Breast epithelium (tissue), 4 donors: ENCODE results near the gene GPX3. TPM values are rescaled to one million over a fixed set of nuclear protein-coding genes. Genes with fewer than 3 reads are reported as not detected.
A peak's percentile ranks its signal among the peaks of the same experiment; 100 is the strongest.

Source experiments
- DNase-seq, 2 donors: peaks; one replicate each; pipeline ENCODE4 v3.0.0-alpha.2; 2019; ENCODE audit warnings: low spot score in 2 of 2
- H3K27ac ChIP-seq, 2 donors: fragments of 200-600 bp; sonication (generic) in 1 of 2; one replicate each; pipeline ENCODE4 v1.5.1; 2016 to 2019; ENCODE audit warnings: mild to moderate bottlenecking in 1 of 2
- H3K27me3 ChIP-seq, 2 donors: fragments of 200-600 bp; sonication (generic) in 1 of 2; one replicate each; pipeline versions ENCODE4 v1.5.1 to v1.6.0; 2017 to 2019; ENCODE audit warnings: control low read depth in 1 of 2, mild to moderate bottlenecking in 1 of 2
- H3K36me3 ChIP-seq: fragments of 200-600 bp; one replicate; pipeline ENCODE4 v1.5.1; 2019
- H3K4me1 ChIP-seq, 2 donors: fragments of 200-600 bp; sonication (generic); one replicate each; pipeline ENCODE4 v1.5.1; 2016 to 2019; ENCODE audit warnings: control low read depth in 1 of 2
- H3K4me3 ChIP-seq, 3 donors: fragments of 200-600 bp; sonication (generic); 1 replicate in 2 of 3; 2 replicates in 1 of 3; pipeline ENCODE4 v1.5.1; 2016 to 2019; ENCODE audit warnings: mild to moderate bottlenecking in 3 of 3, moderate library complexity in 2 of 3
- H3K9me3 ChIP-seq, 2 donors: fragments of 200-600 bp; sonication (generic) in 1 of 2; one replicate each; pipeline ENCODE4 v1.5.1; 2016 to 2019; ENCODE audit warnings: control low read depth in 1 of 2
- POLR2A ChIP-seq: fragments of 450-650 bp; IDR thresholded peaks from one replicate; pipeline ENCODE4 v1.6.1; 2016; ENCODE audit warnings: antibody characterized with exemption, mild to moderate bottlenecking, moderate library complexity
- POLR2AphosphoS5 ChIP-seq, 3 donors: sonication (generic); formaldehyde crosslinking; IDR thresholded peaks; one replicate each; pipeline ENCODE4 v1.6.1; 2017; ENCODE audit warnings: antibody characterized with exemption in 3 of 3
- intact Hi-C: fragments of 100-400 bp; cut with DNase I; formaldehyde crosslinking; loops from one replicate; pipeline ENCODE4 v1.15.1; 2023; ENCODE audit warnings: low total_unique reads
- total RNA-seq, 3 donors: library from RNA; depleted of rRNA; stranded (reverse); fragments of >200 nt; gene quantifications; one replicate each; pipeline ENCODE4 v1.1.0, GENCODE V29; 2016
- TF ChIP-seq, protein P1 (sequence below), 3 donors: fragments of 450-650 bp; IDR thresholded peaks; one replicate each; pipeline ENCODE4 v1.5.1; 2016 to 2017; ENCODE audit warnings: antibody characterized with exemption in 3 of 3, mild to moderate bottlenecking in 3 of 3, moderate library complexity in 3 of 3

The GPX3 gene
- total RNA-seq, 3 donors from 2014 or later = 1,215 to 5,290 (median 2,830) TPM

DNA sequence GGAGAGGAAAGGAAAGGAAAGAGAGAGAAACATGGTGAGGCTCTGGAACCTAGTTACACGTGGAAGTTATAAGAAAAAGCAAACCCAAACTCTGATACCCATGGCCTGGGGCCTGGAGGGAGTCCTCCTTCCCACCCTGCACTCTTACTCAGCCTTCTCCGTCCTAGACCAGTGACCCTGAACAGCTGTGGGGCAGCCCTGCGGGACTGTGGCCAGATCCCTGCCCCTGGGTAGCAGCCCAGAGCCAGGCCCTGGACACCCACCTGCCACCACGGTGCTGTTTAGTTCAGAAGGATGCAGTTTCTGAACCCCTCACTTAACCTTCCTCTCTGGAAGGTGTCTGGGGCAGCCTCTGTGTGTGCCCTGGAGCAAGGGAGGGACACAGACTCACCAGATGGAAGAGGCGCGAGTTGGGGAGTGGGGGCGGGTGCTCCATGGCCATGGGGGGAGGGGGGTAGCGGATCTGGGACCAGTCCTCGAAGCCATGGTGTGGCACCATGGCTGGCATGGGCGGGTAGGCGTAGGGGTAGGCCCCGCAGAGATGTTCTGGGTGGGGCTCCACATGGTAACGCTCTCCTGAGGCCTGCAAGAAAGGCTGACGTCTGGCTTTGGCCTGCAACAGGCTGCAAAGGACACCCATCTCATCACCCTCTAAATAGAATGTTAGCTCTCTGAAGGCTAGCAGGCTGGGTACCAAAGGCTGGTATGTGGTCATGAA is 13.0 kb downstream of the GPX3 start:
- intact Hi-C loops = no loop called here
- no peaks in the 10 kb centered on the region for H3K27me3 ChIP-seq
- H3K9me3 ChIP-seq = no peaks in the 10 kb centered on the region
- no peak overlapping the region for H3K27ac ChIP-seq
- no peak overlapping the region for H3K4me3 ChIP-seq
- H3K4me1 ChIP-seq = no peaks in the 10 kb centered on the region
- H3K36me3 ChIP-seq = peaks cover 7% of the 10 kb centered on the region
- TF ChIP-seq POLR2A (no peak), POLR2AphosphoS5 (IDR thresholded peaks at IDR 0.05) (no peak)
- TF ChIP-seq, protein P1, sequence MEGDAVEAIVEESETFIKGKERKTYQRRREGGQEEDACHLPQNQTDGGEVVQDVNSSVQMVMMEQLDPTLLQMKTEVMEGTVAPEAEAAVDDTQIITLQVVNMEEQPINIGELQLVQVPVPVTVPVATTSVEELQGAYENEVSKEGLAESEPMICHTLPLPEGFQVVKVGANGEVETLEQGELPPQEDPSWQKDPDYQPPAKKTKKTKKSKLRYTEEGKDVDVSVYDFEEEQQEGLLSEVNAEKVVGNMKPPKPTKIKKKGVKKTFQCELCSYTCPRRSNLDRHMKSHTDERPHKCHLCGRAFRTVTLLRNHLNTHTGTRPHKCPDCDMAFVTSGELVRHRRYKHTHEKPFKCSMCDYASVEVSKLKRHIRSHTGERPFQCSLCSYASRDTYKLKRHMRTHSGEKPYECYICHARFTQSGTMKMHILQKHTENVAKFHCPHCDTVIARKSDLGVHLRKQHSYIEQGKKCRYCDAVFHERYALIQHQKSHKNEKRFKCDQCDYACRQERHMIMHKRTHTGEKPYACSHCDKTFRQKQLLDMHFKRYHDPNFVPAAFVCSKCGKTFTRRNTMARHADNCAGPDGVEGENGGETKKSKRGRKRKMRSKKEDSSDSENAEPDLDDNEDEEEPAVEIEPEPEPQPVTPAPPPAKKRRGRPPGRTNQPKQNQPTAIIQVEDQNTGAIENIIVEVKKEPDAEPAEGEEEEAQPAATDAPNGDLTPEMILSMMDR (IDR thresholded peaks at IDR 0.05) = no peak
- DNase-seq = no peak

DNA sequence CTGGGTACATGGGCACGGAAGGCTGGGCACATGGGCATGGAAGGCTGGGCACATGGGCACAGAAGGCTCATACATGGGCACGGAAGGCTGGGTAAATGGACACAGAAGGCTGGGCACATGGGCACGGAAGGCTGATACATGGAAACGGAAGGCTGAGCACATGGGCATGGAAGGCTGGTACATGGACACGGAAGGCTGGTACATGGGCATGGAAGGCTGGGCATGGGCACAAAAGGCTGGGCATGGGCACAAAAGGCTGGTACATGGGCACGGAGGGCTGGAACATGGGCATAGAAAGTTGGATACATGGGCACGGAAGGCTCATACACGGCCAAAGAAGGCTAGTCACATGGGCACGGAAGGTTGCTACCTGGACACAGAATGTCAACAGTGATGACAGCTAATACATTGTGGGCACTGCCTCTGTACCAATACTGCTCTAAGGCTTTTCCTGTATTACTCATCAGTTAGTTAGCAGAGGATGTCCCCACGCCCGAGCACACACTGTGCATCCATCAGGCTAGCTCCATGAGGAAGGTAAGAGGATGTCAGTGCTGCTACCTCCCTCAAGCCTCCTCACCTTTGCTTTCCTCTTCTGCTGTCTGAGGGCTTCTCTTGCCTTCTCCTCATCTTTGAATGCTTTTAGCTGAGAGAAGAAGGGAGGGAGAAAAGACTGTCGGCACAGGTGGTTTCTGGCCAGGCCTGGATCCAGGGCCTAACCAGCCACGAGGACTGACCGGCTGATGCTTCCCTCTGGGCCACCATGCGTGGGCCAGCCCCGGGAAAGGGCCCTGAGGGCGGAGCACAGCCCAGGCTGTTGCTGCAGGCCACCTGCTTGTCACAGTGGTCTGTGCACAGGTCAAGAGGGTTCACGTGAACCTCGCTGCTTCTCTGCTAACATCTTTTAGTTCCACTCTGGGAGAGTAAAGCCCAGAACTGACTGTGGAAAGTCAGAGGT is 14.3 kb downstream of the GPX3 start:
- no peak for DNase-seq
- H3K27me3 ChIP-seq = no peaks in the 10 kb centered on the region
- TF ChIP-seq POLR2A (no peak), POLR2AphosphoS5 (IDR thresholded peaks at IDR 0.05) (no peak)
- TF ChIP-seq, protein P1 (IDR thresholded peaks at IDR 0.05) = no peak
- H3K36me3 ChIP-seq = peaks cover 4% of the 10 kb centered on the region
- intact Hi-C loops = no loop called here
- no peak overlapping the region for H3K4me3 ChIP-seq
- peak overlapping the region in 1 of 2 donors; percentile 32 for H3K27ac ChIP-seq
- no peaks in the 10 kb centered on the region for H3K9me3 ChIP-seq
- H3K4me1 ChIP-seq = no peaks in the 10 kb centered on the region

DNA sequence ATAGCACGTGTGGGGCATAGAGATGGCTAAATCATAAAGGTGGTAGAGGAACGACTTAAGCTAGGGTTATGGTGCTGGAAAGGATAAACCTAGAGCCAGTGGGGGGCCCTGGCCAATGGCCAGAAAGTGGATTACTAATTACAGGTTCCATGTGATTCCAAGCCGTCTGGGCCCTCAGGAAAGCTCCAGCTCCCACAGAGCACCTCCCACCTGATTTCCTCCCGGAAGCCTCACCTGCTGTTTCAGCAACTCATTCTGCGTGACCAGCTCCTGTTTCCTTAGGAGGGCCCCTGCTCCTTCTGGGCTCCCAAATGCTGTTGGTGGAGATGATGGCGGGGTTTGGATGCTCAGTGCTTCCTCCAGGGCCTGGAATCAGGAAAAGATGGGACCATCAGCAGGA is 16.2 kb downstream of the GPX3 start:
- TF ChIP-seq, protein P1 (IDR thresholded peaks at IDR 0.05) = no peak
- no peak for TF ChIP-seq POLR2A
- TF ChIP-seq POLR2AphosphoS5 (IDR thresholded peaks at IDR 0.05) = no peak
- Histone ChIP-seq H3K36me3 (peaks cover 4% of the 10 kb centered on the region), H3K27ac (peak overlapping the region; percentile 72 to 83), H3K4me1 (no peaks in the 10 kb centered on the region), H3K9me3 (no peaks in the 10 kb centered on the region), H3K4me3 (no peak overlapping the region), H3K27me3 (no peaks in the 10 kb centered on the region)
- no peak for DNase-seq
- intact Hi-C loops = no loop called here

- Histone ChIP-seq H3K4me3 (no peak overlapping the region), H3K27me3 (no peaks in the 10 kb centered on the region), H3K36me3 (peaks cover 8% of the 10 kb centered on the region), H3K4me1 (no peaks in the 10 kb centered on the region), H3K27ac (peak overlapping the region; percentile 72 to 83), H3K9me3 (no peaks in the 10 kb centered on the region)
- DNase-seq = no peak
- intact Hi-C loops = no loop called here
- peak in 2 of 3 donors; percentile 42 to 73 for TF ChIP-seq POLR2AphosphoS5 (IDR thresholded peaks at IDR 0.05)
- no peak for TF ChIP-seq POLR2A
Measured at GRCh38 chr5:151037561-151038411, 17.4 kb downstream of the GPX3 start.

- Histone ChIP-seq H3K36me3 (peaks cover 8% of the 10 kb centered on the region), H3K4me3 (no peak overlapping the region), H3K9me3 (no peaks in the 10 kb centered on the region), H3K27ac (peak overlapping the region; percentile 72 to 83), H3K27me3 (no peaks in the 10 kb centered on the region), H3K4me1 (no peaks in the 10 kb centered on the region)
- intact Hi-C loops = no loop called here
- no peak for DNase-seq
- TF ChIP-seq, protein P1 (IDR thresholded peaks at IDR 0.05) = no peak
- no peak for TF ChIP-seq POLR2A
- no peak for TF ChIP-seq POLR2AphosphoS5 (IDR thresholded peaks at IDR 0.05)
Measured at GRCh38 chr5:151038412-151038745, 18.0 kb downstream of the GPX3 start.
